GM18502 (cell line): Measurements from ENCODE around the gene DST.
"Not testable (repeated sequence)": the region's sequence is repeated elsewhere in the genome, so short reads cannot be mapped to it uniquely, and the experiment has no call there.

Experiments used
- ATAC-seq: cut with Tn5 transposase; IDR thresholded peaks from one replicate; pipeline ENCODE4 v1.9.1; 2021; ENCODE audit warnings: mild to moderate bottlenecking; ENCODE audit not compliant: unreplicated experiment, poor library complexity

DST gene

DNA sequence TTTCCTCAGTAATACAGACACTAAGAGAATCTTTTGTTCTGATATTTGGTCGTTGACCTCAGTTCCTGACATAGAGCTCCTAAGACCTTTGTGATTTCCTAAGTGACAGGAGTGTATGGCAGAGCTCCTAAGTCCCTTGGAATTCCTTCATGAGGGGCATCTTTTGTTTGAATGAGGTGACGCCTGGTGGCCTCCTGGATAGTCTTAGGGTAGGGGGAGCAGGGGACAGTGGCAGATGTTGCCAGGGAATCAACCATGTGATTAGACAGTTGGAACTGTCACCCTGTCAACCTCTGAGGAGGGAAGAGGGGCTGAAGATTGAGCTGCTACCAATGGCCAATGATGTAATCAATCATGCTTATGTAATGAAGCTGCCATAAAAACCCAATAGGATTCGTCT lies 67.0 kb downstream of the DST start:
- no peak for ATAC-seq

DNA sequence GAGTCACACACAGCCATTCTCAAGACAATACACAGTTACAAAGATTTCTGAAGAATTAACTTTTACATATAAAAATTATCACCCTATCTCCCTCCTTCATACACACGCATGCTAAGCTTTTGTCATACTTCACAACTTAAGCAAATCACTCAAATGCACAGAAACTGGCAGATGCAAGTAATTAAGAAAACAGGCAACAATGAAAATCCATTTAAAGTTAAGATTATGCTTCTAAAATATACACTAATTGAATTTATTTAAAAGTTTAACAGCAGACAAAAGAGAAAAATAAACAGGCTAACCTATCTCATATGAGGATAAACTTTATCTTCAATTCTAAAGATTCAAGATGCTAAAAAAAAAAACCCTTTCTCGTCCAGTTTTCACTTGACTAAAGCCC lies 68.4 kb downstream of the DST start:
- no peak for ATAC-seq

DNA sequence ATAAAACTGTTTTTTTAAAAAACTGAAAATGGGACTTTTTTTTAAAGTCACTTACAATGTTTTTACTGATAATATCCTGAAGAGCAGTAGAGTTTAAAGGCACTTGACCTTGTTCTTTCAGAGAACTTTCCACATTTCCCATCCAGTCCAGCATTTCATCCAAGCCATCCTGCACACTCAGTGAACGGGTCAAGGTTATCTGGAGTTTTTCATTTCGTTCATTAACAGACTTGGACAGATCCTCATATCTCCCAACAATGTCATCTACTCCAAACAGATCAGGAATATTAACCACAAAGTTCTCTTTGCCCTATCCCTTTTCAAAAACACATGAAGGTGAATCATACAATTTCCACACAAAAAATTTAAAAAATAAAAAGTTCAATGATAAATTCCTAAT lies 69.1 kb downstream of the DST start:
- no peak for ATAC-seq

DNA sequence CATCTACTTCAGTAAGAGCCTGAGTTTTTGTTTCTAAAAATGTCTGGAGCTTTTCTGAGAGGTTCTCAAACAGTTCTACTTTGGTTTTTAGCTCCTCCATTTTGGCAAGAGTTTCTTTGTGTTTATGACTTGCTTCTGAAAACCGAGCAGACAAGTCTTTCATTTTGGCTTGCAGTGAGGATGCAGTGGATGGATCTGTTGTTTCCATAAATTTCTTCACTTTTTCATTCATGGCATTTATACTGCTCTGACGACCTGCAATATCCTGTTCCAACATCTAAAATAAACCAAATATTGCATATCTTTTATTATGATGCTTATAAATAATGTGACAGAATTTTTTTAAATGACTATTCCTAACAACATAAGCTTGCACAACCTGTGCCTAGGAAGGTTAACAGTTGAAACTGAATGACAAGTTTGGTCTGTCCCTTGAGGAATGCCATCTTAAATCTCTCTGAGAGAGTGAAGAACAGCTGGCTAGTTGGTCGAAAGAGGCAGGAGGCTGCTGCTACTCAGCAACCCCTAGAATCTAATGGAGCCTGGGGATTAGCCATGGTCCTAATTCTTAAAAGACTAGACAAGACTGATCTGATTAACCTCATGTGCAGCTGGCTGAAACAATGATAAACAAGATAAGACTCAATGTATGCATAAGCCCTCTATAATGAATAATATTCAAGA lies 69.8 kb downstream of the DST start:
- no peak for ATAC-seq

DNA sequence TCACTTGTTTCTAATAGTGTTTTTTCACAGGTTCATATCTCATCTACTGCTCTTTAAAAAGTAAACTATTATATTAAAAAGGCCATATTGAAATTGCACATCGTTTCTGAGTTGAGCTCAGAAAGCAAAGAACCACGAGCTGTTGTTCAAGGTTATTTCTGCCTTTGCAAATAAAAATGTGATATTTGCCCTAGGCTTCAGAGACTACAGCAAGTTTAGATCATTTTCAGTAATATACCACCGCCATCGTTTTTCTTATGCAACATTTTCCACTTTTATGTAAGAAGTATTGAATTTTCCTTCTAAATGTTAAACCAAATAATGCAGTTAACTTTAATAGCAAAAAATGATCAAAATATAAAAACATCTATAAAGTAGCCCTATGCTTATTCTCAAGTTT lies 71.1 kb downstream of the DST start:
- no peak for ATAC-seq

DNA sequence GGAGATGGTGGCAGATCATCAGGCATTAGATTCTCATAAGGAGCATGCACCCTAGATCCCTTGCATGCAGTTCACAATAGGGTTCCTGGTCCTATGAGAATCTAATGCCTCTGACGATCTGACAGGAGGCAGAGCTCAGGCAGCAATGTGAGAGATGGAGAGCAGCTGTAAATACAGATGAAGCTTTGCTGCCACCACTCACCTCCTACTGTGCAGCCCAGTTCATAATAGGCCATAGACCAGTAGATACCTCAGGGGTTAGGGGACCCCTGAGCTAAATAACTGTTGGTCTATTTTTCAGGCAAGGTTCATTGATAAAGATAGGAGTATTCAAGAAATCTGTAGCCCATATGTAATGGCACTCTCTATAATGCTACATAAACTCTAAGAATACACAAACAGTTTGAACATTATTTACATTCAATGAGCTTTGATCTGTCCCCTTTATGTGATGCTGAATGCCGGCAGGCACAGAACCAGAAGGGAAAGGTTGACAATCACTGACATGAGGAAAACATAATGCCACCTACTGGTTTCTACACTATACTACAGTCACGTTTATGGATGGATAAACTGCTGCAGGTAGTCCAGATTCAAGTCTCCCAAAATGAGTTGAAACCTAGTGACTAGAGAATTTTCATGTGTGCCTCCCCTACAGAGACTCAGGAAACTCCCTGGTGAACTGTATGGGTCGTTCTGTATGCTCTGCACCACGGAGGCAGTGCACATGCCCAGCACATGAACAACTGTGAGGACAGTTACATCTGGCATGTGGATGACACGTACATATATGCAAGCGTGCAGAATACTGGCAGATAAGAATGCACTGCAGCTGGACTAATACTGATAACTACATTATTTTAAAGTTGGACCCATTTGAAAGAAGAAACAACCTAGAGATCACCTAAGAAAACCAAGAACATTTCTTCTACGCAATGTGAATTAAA lies 72.0 kb downstream of the DST start:
- ATAC-seq = peak; percentile 95

DNA sequence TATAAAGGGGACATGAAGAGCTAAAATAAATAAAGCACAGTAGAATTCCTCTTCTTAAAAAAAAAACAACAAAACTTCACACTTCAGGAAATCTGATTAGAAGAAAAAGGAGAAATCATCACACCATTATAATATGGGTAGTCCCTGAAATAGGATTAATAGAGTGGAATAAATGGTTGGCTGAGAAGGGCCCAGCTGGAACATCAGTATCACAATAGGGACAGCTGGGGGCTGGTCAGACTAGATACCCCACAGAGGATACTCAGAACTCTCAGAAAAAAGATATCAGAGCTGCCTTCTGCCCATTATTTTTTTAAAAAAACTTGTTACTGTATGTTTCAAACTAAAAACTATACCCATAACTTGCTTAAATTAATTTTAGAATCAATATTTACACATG lies 75.2 kb downstream of the DST start:
- no peak for ATAC-seq

DNA sequence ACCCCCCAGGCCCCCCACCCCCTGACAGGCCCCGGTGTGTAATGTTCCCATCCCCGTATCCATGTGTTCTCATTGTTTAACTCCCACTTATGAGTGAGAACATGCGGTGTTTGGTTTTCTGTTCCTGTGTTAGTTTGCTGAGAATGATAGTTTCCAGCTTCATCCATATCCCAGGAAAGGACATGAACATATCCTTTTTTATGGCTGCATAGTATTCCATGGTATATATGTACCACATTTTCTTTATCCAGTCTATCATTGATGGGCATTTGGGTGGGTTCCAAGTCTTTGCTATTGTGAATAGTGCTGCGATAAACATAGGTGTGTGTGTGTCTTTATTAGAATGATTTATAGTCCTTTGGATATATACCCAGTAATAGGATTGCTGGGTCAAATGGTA lies 80.0 kb downstream of the DST start:
- ATAC-seq = not testable (repeated sequence)

DNA sequence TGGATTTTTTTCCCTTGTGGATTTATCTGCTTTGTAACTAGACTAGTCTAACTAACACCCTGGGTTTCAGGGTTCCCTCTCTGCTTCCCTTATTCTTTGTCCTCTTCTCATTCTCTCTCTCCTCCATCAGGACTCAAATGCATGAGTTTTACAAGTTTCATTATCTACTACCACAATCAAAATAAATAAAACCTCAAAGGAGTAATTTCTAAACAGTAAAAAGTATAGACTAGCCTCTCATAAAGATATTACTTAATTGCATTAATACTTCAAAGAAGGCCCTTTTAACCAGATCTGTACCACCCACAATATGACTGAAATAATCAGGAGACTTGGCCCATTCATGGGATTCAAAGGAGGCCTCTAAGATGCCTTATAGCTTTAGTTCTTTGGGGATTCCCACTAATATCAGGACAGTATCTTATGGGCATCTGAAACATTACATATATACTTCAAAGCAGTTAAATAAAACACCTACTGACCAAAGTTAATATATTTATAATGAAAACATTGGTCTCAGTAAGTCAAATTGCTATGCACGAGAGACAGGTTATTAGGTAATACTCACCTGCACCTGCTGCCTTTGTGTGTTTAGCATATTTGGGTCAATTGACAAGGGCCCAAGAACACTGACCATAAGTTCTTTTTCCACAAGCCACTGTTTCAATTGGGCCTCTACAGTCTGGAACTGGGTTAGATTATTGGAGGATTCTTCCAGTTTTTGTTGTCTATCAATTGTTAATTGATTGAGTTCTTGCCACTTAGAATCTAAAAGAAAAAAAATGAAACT lies 85.7 kb downstream of the DST start:
- ATAC-seq = no peak

DNA sequence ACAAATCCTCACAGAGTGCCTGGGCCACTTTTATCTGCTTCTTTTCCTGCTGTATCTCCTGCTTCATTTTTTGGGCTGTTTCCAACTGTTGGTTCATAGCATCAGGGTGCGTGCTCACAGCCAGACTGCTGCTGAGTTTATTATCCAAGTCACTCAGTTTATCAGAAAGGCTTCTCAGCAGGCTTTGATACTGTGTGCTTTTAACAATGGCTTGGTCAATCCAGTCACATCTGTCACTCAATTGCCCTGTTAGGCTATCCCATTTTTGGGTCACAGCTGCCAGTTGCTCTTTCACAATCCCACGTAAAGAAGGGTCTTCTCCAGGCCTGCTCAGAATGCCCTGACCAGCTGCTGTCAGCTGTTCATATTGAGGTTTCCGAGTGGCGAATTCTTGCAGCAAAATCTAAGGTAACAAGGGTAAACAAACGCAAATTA lies 87.2 kb downstream of the DST start:
- no peak for ATAC-seq

DNA sequence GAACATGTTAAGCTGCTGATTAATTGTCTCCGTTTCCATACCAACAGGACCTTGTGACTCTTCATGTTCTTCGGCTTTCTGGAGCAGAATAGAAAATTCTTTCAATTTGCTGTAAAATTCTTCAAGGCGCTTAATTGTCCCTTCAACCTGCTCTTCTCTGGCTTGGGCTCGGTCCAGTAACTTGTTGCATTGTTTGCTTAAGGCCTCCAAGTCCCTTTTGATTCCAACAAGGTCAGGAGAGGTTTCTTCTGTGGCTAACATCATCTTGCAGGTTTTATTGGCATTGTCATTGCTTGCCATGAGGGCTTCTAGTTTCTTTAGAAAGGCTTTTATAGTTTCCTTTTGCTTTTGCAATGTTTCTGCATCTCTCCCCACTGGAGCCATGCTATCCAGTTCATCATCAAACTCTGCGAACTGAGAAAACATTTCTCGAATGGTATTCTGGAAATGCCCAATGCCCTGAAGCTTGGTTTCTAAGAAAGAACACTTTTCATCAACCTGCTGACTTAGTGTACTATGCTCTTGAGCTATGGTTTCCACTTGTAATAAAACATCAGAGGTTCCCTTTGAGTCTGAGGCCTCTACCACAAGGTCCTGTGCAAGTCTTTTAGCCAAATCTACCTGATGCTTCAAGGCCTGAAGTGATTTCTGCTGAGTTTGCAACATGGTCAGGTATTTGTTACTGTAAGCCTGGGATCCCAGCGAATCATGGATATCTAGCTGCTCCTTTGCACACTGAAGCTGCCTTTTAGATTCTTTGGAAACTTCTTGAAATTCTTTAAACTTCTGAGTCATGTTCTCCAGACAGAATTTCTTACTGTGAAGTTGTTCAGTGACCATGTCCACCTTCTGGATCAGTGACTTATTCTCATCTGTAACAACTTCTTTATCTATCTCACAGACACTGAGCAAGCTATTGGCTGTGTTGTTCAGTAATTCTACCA lies 90.2 kb downstream of the DST start:
- no peak for ATAC-seq

DNA sequence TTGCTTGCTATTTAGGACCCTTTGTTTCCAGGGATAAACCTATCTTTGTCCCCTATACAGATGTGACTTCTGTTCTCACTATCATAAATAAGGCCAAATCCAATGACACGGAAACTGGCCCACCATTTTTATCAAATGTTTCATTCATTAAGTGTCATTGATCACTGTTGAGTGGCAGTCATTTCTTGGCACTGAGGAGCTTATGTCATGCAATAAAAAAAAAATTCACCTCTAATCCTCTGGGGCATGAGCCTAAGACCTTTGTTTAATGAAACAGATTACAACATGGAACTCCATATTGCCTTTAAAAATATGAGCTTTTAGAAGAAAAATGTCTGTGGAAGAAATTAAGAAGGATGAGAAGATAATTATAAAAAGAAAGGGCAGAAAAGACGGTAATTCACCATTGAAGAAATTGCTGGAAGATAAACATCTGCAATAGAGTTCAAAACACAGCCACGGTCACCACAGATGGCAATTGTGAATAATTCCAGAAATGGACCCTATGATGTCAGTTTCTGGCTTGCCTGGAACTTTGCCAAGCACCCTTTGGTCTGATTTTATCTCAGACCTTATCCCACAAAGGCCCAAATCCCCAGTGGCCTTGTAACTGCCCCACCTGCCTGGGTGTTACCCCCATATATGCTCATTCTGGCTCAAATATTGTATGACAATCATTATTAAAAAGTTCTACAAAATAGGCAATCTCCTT lies 91.1 kb downstream of the DST start:
- ATAC-seq = no peak

DNA sequence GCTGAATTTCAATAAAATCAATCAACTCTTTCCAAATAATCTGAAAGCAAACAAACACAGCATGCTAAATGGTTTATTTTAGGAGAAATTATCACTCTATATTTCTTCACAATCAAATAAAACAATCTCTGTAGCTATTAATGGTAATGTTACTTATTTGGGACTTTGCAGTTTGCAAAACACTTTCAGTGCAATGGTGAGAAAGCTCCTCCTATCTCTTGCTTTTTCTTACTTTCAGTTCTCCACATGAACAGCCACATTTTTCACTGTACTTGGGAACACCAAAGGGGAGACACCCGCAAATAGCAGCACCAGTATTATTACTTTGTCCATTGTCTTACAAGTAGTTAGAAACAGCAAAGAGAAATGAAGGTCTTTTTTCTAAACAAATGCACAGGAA lies 92.4 kb downstream of the DST start:
- no peak for ATAC-seq

DNA sequence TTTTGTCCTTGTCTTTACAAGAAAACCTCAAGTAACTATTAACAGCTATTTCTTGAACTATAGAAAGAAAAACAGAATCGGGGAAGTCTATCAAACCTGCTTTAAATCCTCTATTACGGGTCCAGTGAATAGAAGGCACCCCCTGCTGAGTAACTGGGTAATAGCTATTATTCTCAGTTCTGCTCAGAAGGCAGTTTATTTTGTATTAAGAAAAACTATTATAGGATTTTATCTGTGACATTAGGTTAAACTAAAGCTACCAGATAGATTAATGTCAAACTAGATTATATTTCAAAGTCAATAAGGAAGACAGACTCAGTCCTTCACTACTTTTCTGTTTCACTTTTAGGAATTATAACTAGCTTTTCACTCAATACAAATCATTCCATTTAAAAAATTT lies 93.7 kb downstream of the DST start:
- no peak for ATAC-seq

DNA sequence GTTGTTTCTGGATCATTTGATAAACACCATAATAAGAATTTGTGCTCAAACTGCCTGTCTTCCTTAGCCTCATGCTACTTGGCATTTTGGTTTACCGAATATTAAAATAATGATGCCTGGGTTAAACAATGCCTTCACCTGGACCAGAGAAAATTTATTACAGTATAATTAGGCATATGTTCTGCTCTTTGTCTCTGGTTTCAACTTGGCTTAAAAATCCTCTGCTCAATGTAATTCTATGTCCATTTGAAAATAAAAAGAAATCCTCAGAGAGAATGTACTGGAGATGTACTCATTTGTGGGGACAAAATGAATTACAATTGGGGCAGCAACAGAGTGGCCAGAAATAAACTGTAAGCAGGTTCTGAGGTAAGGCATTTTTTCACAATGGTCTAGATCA lies 95.0 kb downstream of the DST start:
- ATAC-seq = no peak

DNA sequence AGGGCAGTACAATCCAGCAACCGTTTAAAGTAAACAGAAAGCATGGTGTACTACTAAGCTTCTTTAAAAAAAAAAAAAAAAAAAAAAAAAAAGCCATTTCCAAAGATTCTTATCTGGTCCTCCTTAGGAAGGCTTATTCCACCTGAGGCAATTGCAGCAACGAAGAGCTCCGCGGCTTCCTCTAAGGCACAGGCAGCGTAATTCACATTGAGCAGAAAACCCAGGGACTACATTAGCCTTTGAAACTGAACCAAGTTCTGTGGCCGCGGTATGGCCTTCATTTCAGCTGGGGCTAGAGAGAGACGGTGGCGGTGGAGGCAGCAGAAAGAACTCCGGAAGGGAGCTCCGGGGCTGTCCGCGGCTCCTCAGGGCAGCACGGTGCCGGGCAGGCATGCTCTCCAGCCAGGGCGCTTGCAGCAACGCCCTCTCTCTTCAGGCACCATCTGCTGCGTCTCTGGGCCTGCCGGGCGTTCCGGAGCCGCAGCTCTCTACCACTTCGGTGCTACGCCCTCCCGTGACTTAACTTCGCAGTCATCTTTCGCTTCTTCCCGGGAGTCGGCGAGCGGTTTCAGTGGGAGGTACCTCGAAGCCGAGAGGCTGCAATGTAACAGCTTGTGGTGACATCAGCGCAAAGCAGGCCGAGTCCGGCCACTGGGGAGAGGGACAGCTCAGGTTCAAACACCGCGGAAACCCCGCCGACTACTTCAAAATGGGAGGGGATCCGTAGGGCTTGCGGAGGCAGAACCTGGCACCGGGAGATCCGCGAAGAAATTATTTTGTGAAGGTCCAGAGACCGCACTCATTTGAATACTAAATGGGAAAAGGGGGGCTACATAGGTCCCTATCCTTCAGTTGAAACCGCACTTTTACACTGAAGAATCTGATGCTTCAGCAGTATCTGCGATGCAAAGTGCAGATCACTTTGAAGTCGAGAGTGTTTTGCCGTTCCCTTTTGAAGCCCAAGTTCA lies 100.0 kb downstream of the DST start:
- peak; percentile 96 for ATAC-seq

DNA sequence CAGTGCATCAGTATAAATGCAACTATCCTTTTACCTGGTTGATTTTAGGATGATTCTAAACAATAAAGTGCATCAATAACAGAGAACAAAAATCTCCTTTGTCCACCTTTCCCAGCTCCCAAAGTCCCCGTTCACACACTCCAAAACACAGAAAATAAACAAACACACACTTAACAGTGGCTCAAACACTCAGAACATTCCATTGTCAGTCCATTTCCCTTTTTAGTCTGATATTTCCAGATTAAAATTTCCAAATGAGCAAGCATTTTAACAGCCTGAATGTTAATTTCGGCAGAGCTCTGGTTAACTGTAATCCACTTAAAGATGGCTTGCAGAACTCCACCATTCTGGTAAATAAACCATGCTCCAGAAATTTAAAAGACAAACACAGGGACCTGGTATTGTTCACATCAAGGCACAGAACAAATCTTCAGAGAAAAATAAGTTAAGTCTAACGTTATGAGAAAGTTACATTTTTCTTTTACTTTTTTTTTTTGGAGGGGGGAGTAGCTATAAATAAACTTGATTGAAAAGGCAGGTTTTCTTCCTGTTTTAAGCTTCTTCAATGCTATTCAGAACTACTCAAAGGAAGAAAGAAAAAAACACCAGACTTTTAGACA lies 100.8 kb downstream of the DST start:
- ATAC-seq = no peak
